SK-N-SH (cell line): Measurements from ENCODE around the gene SUN2. TPM values are rescaled to one million over a fixed set of nuclear protein-coding genes. Genes with fewer than 3 reads are reported as not detected.

Experiments
- CTCF ChIA-PET: fragments of 300-600, 350-600 bp; formaldehyde crosslinking; extraction: SDS; loops from one replicate; lab custom pipeline; 2021; lab: Yijun Ruan, JAX
- POLR2A ChIA-PET: fragments of 350-600 bp; sonication (Branson Sonifier 250); formaldehyde crosslinking; extraction: SDS; loops from one replicate; lab custom pipeline; 2020; ENCODE audit warnings: antibody characterized with exemption, inconsistent platforms; lab: Yijun Ruan, JAX
- DNase-seq: peaks from one replicate; pipeline ENCODE4 v3.0.0; 2012
- H2AFZ ChIP-seq: fragments of 200-600 bp; sonication (generic); 2 replicates; pipeline ENCODE4 v1.8.1; 2016; ENCODE audit warnings: antibody characterized with exemption, mild to moderate bottlenecking, low read depth
- H3F3A ChIP-seq: fragments of 200-600 bp; sonication (generic); replicated peaks from 2 replicates; pipeline ENCODE3; 2016; ENCODE audit warnings: antibody characterized with exemption, mild to moderate bottlenecking; ENCODE audit not compliant: insufficient read depth
- H3K27ac ChIP-seq, 2 experiments: fragments of 200-500 bp in 1 of 2; fragments of 200-600 bp in 1 of 2; sonication (Bioruptor generic) in 1 of 2; sonication (generic), shearing (Covaris generic) in 1 of 2; 2 replicates each; pipeline versions ENCODE4 v1.5.1 to v1.6.1; 2014 to 2016; ENCODE audit warnings: low read depth in 2 of 2, inconsistent platforms in 1 of 2, low read length in 1 of 2, mild to moderate bottlenecking in 1 of 2, mixed read lengths in 1 of 2
- H3K27me3 ChIP-seq: fragments of 200-600 bp; sonication (generic), shearing (Covaris generic); 2 replicates; pipeline ENCODE4 v1.6.1; 2016; ENCODE audit warnings: mixed run types; ENCODE audit not compliant: insufficient read depth
- H3K36me3 ChIP-seq, 2 experiments: fragments of 200-500 bp in 1 of 2; fragments of 200-600 bp in 1 of 2; sonication (Bioruptor generic) in 1 of 2; sonication (generic) in 1 of 2; replicated peaks in 1 of 2; 2 replicates each; pipeline versions ENCODE3 to v1.5.1; 2014 to 2016; ENCODE audit warnings: low read length in 1 of 2, mild to moderate bottlenecking in 1 of 2; ENCODE audit not compliant: insufficient read depth in 2 of 2, control insufficient read depth in 1 of 2
- H3K4me1 ChIP-seq, 2 experiments: fragments of 200-500 bp in 1 of 2; fragments of 200-600 bp in 1 of 2; sonication (Bioruptor generic) in 1 of 2; sonication (generic), shearing (Covaris generic) in 1 of 2; 2 replicates each; pipeline versions ENCODE4 v1.5.1 to v1.6.1; 2014 to 2016; ENCODE audit warnings: low read depth in 1 of 2, low read length in 1 of 2, mixed run types in 1 of 2; ENCODE audit not compliant: insufficient read depth in 2 of 2, control insufficient read depth in 1 of 2
- H3K4me2 ChIP-seq: fragments of 200-600 bp; sonication (generic), shearing (Covaris generic); 2 replicates; pipeline ENCODE4 v1.6.1; 2017; ENCODE audit warnings: mixed run types
- H3K4me3 ChIP-seq, 2 experiments: fragments of 200-500 bp in 1 of 2; fragments of 200-600 bp in 1 of 2; sonication (Bioruptor generic) in 1 of 2; sonication (generic), shearing (Covaris generic) in 1 of 2; 2 replicates each; pipeline versions ENCODE4 v1.5.1 to v1.8.1; 2014 to 2016; ENCODE audit warnings: low read depth in 2 of 2, inconsistent platforms in 1 of 2, low read length in 1 of 2, mild to moderate bottlenecking in 1 of 2, mixed read lengths in 1 of 2, moderate library complexity in 1 of 2
- H3K79me2 ChIP-seq: fragments of 200-600 bp; sonication (generic); 2 replicates; pipeline ENCODE4 v1.8.1; 2017; ENCODE audit warnings: mild to moderate bottlenecking; ENCODE audit not compliant: insufficient read depth
- H3K9ac ChIP-seq: fragments of 200-600 bp; sonication (generic); 2 replicates; pipeline ENCODE4 v1.6.1; 2017; ENCODE audit warnings: mixed run types
- H3K9me2 ChIP-seq: fragments of 200-600 bp; sonication (generic); 2 replicates; pipeline ENCODE4 v1.6.1; 2017; ENCODE audit warnings: mixed run types
- H3K9me3 ChIP-seq: fragments of 200-600 bp; sonication (generic); 2 replicates; pipeline ENCODE4 v1.6.1; 2017; ENCODE audit warnings: mixed run types, mild to moderate bottlenecking, moderate library complexity
- H4K20me1 ChIP-seq: fragments of 200-600 bp; sonication (generic); 2 replicates; pipeline ENCODE4 v1.6.1; 2017; ENCODE audit warnings: mild to moderate bottlenecking, mixed run types; ENCODE audit not compliant: insufficient read depth
- CHD2 ChIP-seq: fragments of 150-350 bp; IDR thresholded peaks from 2 replicates; pipeline ENCODE4 v1.6.1; 2018; ENCODE audit warnings: low read length; ENCODE audit not compliant: partially characterized antibody
- ELF1 ChIP-seq: IDR thresholded peaks from 2 replicates; pipeline ENCODE4 v1.4.0; 2012
- EZH2phosphoT487 ChIP-seq: fragments of 200-600 bp; sonication (generic); IDR thresholded peaks from 2 replicates; pipeline ENCODE4 v1.6.1; 2017; ENCODE audit warnings: low read depth, mixed run types, mild to moderate bottlenecking, antibody characterized with exemption, moderate library complexity, borderline replicate concordance
- FOSL2 ChIP-seq: IDR thresholded peaks from 2 replicates; pipeline ENCODE4 v1.4.0; 2012; ENCODE audit warnings: low read depth, mild to moderate bottlenecking, moderate library complexity, borderline replicate concordance
- FOXM1 ChIP-seq: IDR thresholded peaks from 2 replicates; pipeline ENCODE4 v1.4.0; 2012; ENCODE audit warnings: low read depth, mild to moderate bottlenecking
- GABPA ChIP-seq: IDR thresholded peaks from 2 replicates; pipeline ENCODE4 v1.4.0; 2012; ENCODE audit warnings: low read depth, mild to moderate bottlenecking
- GATA2 ChIP-seq: sonication (generic); formaldehyde crosslinking; IDR thresholded peaks from 2 replicates; pipeline ENCODE4 v1.5.0; 2020; ENCODE audit warnings: mild to moderate bottlenecking, missing genetic modification reagents
- IRF3 ChIP-seq: fragments of 150-350 bp; IDR thresholded peaks from 2 replicates; pipeline ENCODE4 v1.6.1; 2016; ENCODE audit warnings: mild to moderate bottlenecking, low read depth, low read length
- JUND ChIP-seq: IDR thresholded peaks from 2 replicates; pipeline ENCODE4 v1.4.0; 2012
- MAX ChIP-seq: IDR thresholded peaks from 2 replicates; pipeline ENCODE4 v1.4.0; 2012; ENCODE audit warnings: low read depth
- MEF2A ChIP-seq: IDR thresholded peaks from 2 replicates; pipeline ENCODE4 v1.4.0; 2012; ENCODE audit warnings: low read depth, borderline replicate concordance
- PBX3 ChIP-seq: IDR thresholded peaks from 2 replicates; pipeline ENCODE4; 2012
- POLR2AphosphoS5 ChIP-seq: IDR thresholded peaks from 2 replicates; pipeline ENCODE4 v1.6.1; 2012; ENCODE audit warnings: low read depth, low read length
- RAD21 ChIP-seq: IDR thresholded peaks from 2 replicates; pipeline ENCODE4 v1.6.1; 2012; ENCODE audit warnings: mild to moderate bottlenecking, low read length
- REST ChIP-seq: IDR thresholded peaks from 2 replicates; pipeline ENCODE4 v1.6.1; 2012; ENCODE audit warnings: mild to moderate bottlenecking, low read depth, low read length, moderate library complexity
- RFX5 ChIP-seq: IDR thresholded peaks from 2 replicates; pipeline ENCODE4 v1.6.1; 2012; ENCODE audit warnings: mild to moderate bottlenecking, improper control_type of control experiment, low read length
- RXRA ChIP-seq: IDR thresholded peaks from 2 replicates; pipeline ENCODE4 v1.4.0; 2012; ENCODE audit warnings: low read depth, mild to moderate bottlenecking, borderline replicate concordance
- SIN3A ChIP-seq: IDR thresholded peaks from 2 replicates; pipeline ENCODE4 v1.6.1; 2012; ENCODE audit warnings: low read depth, mild to moderate bottlenecking, low read length, moderate library complexity, borderline replicate concordance
- TCF12 ChIP-seq: IDR thresholded peaks from 2 replicates; pipeline ENCODE4 v1.4.0; 2012
- YY1 ChIP-seq: IDR thresholded peaks from 2 replicates; pipeline ENCODE4 v1.4.0; 2012; ENCODE audit warnings: low read depth, mild to moderate bottlenecking
- WGBS: methylation state at CpG from one replicate; pipeline ENCODE4 v1.1.6; 2017; ENCODE audit warnings: low lambda C conversion rate; 5-methylcytosine and 5-hydroxymethylcytosine counted together
- polyA plus RNA-seq, 3 experiments: library from polyadenylated mRNA; depleted of rRNA; stranded (reverse); fragments of >200 nt; gene quantifications; 2 replicates each; pipeline ENCODE4 v1.2.3, GENCODE V29; 2012
- TF ChIP-seq, protein P1 (sequence below): fragments of 150-350 bp; IDR thresholded peaks from 2 replicates; pipeline ENCODE4 v1.6.1; 2017; ENCODE audit warnings: antibody characterized with exemption, low read length, low read depth, borderline replicate concordance
- TF ChIP-seq, protein P2 (sequence below): IDR thresholded peaks from 2 replicates; pipeline ENCODE4 v1.4.0; 2012; ENCODE audit warnings: low read depth, borderline replicate concordance

Gene SUN2
- polyA plus RNA-seq, 1 of the 3 experiments (the other 2 are of a cell fraction) = 10.2 TPM

DNA sequence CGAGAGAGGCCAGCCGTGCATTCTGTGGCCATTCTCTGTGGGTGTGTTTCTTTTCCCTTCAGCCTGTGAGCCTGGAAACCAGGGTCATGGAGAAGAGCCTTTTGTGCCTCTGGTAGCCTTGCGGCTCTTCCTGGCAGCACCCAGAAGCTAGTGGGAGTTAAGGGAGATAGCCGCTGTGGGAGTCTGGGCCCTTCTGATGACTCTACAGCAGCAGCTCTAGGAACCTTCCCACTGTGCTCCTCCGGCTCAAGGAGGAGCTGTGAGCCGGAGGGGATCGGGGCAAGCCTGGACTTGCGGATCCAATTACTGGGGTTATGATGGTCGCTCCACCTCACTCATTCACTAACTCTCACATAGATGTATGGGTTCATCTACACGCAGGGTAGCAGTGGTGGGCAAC lies 39.5 kb downstream of the SUN2 start (continued):
- TF ChIP-seq YY1 (no peak), MEF2A (no peak), RXRA (no peak), EZH2phosphoT487 (no peak), FOSL2 (no peak), GABPA (no peak), JUND (no peak), CHD2 (no peak), ELF1 (no peak), FOXM1 (no peak)
- TF ChIP-seq, protein P1, sequence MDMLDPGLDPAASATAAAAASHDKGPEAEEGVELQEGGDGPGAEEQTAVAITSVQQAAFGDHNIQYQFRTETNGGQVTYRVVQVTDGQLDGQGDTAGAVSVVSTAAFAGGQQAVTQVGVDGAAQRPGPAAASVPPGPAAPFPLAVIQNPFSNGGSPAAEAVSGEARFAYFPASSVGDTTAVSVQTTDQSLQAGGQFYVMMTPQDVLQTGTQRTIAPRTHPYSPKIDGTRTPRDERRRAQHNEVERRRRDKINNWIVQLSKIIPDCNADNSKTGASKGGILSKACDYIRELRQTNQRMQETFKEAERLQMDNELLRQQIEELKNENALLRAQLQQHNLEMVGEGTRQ = no peak

- Histone ChIP-seq H3K27me3 (no peaks in the 10 kb centered on the region), H2AFZ (no peak overlapping the region), H3K4me3 (no peak overlapping the region), H3K36me3 (no peaks in the 10 kb centered on the region), H3F3A (peaks cover 6% of the 10 kb centered on the region), H4K20me1 (no peaks in the 10 kb centered on the region), H3K9me2 (no peaks in the 10 kb centered on the region), H3K9me3 (no peaks in the 10 kb centered on the region), H3K4me1 (no peaks in the 10 kb centered on the region; a peak in 1 of 4 replicates), H3K79me2 (peaks cover 45% of the 10 kb centered on the region), H3K27ac (no peak overlapping the region), H3K4me2 (no peak overlapping the region), H3K9ac (no peak overlapping the region)
- TF ChIP-seq REST (no peak), JUND (no peak), FOXM1 (no peak), IRF3 (no peak), POLR2AphosphoS5 (no peak), FOSL2 (no peak), SIN3A (no peak), GATA2 (CRISPR knock-in tag) (no peak), MAX (no peak), EZH2phosphoT487 (no peak), TCF12 (no peak), RAD21 (no peak), RFX5 (no peak), PBX3 (no peak), GABPA (no peak)
- TF ChIP-seq, protein P2, sequence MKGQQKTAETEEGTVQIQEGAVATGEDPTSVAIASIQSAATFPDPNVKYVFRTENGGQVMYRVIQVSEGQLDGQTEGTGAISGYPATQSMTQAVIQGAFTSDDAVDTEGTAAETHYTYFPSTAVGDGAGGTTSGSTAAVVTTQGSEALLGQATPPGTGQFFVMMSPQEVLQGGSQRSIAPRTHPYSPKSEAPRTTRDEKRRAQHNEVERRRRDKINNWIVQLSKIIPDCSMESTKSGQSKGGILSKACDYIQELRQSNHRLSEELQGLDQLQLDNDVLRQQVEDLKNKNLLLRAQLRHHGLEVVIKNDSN = no peak
- TF ChIP-seq, protein P1 = no peak
- POLR2A ChIA-PET = no interaction called here
- DNase-seq = no peak
- WGBS = over 99% methylated on average over 13 of the region's 15 CpGs
- CTCF ChIA-PET = interaction anchor here (1.2 kb wide), 1 partner anchor 50 kb away, joined by 4 read pairs; no protein-coding TSS in a partner anchor
Measured at GRCh38 chr22:38715852-38716251, 39.9 kb downstream of the SUN2 start.
